Measurements from ENCODE around the gene ECI1.

DNA sequence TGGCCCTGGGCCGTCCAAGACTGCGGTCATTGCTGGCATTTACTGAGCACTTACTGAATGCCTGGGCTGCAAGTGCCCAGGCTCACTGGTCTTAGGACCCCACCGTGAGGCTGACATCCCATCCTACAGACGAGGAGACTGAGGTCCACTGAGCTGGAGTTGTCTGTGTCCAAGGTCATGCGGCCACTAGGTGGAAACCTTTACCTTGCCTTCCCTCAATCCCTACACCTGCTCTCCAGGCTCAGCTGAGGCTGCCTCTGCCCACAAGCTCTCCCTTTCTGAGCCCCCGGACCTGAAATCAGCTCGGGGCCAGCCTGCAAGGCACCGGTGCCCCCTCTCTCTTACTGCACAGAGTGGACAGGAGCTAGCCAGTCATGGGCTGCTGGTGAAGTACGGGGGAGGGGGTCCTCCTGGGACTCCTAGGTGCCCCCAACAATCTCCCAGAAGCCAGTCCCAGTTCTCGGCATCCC is 56.5 kb downstream of the ECI1 start:
- TF ChIP-seq, protein P1, sequence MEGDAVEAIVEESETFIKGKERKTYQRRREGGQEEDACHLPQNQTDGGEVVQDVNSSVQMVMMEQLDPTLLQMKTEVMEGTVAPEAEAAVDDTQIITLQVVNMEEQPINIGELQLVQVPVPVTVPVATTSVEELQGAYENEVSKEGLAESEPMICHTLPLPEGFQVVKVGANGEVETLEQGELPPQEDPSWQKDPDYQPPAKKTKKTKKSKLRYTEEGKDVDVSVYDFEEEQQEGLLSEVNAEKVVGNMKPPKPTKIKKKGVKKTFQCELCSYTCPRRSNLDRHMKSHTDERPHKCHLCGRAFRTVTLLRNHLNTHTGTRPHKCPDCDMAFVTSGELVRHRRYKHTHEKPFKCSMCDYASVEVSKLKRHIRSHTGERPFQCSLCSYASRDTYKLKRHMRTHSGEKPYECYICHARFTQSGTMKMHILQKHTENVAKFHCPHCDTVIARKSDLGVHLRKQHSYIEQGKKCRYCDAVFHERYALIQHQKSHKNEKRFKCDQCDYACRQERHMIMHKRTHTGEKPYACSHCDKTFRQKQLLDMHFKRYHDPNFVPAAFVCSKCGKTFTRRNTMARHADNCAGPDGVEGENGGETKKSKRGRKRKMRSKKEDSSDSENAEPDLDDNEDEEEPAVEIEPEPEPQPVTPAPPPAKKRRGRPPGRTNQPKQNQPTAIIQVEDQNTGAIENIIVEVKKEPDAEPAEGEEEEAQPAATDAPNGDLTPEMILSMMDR (conservative IDR thresholded peaks at IDR 0.05; ENCODE audit: low read length): peak; percentile 48
- no peak for TF ChIP-seq EZH2phosphoT487 (IDR thresholded peaks at IDR 0.05; ENCODE audit: borderline replicate concordance)
